Esophagus squamous epithelium (tissue), 5 donors: ENCODE measurements around the gene BIN1. TPM values are rescaled to one million over a fixed set of nuclear protein-coding genes. Genes with fewer than 3 reads are reported as not detected.

ENCODE experiments used
- DNase-seq: peaks from one replicate; lab custom pipeline; 2025; lab: John Stamatoyannopoulos, UW
- H3K27ac ChIP-seq, 4 donors: fragments of 200-600 bp; sonication (generic); one replicate each; pipeline ENCODE4 v1.5.1; 2016 to 2019; ENCODE audit warnings: mild to moderate bottlenecking in 1 of 4
- H3K27me3 ChIP-seq, 4 donors: fragments of 200-600 bp; sonication (generic); 1 replicate in 3 of 4; 2 replicates in 1 of 4; pipeline versions ENCODE4 v1.5.1 to v1.6.0; 2017 to 2021; ENCODE audit warnings: antibody characterized with exemption in 1 of 4
- H3K36me3 ChIP-seq, 3 donors: fragments of 200-600 bp; sonication (generic); one replicate each; pipeline ENCODE4 v1.5.1; 2016 to 2019
- H3K4me1 ChIP-seq, 3 donors: fragments of 200-600 bp; sonication (generic); one replicate each; pipeline ENCODE4 v1.5.1; 2017 to 2019
- H3K4me3 ChIP-seq, 4 donors: fragments of 200-600 bp; sonication (generic); 1 replicate in 3 of 4; 2 replicates in 1 of 4; pipeline ENCODE4 v1.5.1; 2016 to 2019; ENCODE audit warnings: mild to moderate bottlenecking in 2 of 4, moderate library complexity in 1 of 4
- H3K9me3 ChIP-seq, 3 donors: fragments of 200-600 bp; sonication (generic); one replicate each; pipeline ENCODE4 v1.5.1; 2016 to 2019
- CTCF ChIP-seq, 6 experiments: fragments of 450-650 bp in 4 of 6; fragments of 200-600 bp in 2 of 6; sonication (generic) in 2 of 6; IDR thresholded peaks; one replicate each; pipeline ENCODE4 v1.5.1; 2016 to 2019; ENCODE audit warnings: antibody characterized with exemption in 6 of 6, mild to moderate bottlenecking in 4 of 6, moderate library complexity in 4 of 6
- POLR2A ChIP-seq, 4 donors: fragments of 450-650 bp; IDR thresholded peaks; one replicate each; pipeline ENCODE4 v1.6.1; 2017; ENCODE audit warnings: antibody characterized with exemption in 4 of 4, mild to moderate bottlenecking in 4 of 4, moderate library complexity in 3 of 4
- WGBS, 2 donors: methylation state at CpG; one replicate each; pipeline ENCODE4 v1.1.5; 2018; 5-methylcytosine and 5-hydroxymethylcytosine counted together
- intact Hi-C: fragments of 100-400 bp; cut with DNase I; formaldehyde crosslinking; loops from one replicate; pipeline ENCODE4 v1.15.0; 2022
- total RNA-seq, 4 donors: library from RNA; depleted of rRNA; stranded (reverse); fragments of >200 nt; gene quantifications; one replicate each; pipeline ENCODE4 v1.1.0, GENCODE V29; 2016
- donor health status: DM: yes; HTN: yes; CAD: no.

Gene BIN1
- total RNA-seq, 4 donors from 2014 or later: 10.8 to 23.3 (median 15.5) TPM

GRCh38 chr2:127080938-127081755 is 25.8 kb downstream of the BIN1 start:
- H3K36me3 ChIP-seq: no peaks in the 10 kb centered on the region
- peak overlapping the region; percentile 62 to 92 (median 73) for H3K27ac ChIP-seq
- DNase-seq: no peak
- peaks cover 34 to 94% (median 49%) of the 10 kb centered on the region in 3 donors for H3K4me1 ChIP-seq
- no peaks in the 10 kb centered on the region for H3K27me3 ChIP-seq
- no peaks in the 10 kb centered on the region for H3K9me3 ChIP-seq
- WGBS, 2 donors: 58 to 89% methylated on average over 3 to 6 of the region's 24 CpGs
- peak overlapping the region in 3 of 4 donors; percentile 21 to 50 (median 37) for H3K4me3 ChIP-seq
- intact Hi-C loops: no loop called here
- no peak for TF ChIP-seq CTCF (IDR thresholded peaks at IDR 0.05)
- no peak for TF ChIP-seq POLR2A (IDR thresholded peaks at IDR 0.05)

- WGBS, 2 donors: 88 to 91% methylated on average over 5 to 6 of the region's 14 CpGs
- H3K27me3 ChIP-seq: no peaks in the 10 kb centered on the region
- TF ChIP-seq CTCF (IDR thresholded peaks at IDR 0.05): no peak
- no peak for TF ChIP-seq POLR2A (IDR thresholded peaks at IDR 0.05)
- H3K36me3 ChIP-seq: no peaks in the 10 kb centered on the region
- no peaks in the 10 kb centered on the region for H3K9me3 ChIP-seq
- peaks cover 26 to 86% (median 43%) of the 10 kb centered on the region in 3 donors for H3K4me1 ChIP-seq
- H3K4me3 ChIP-seq: peak overlapping the region in 2 of 4 donors; percentile 37 to 50
- intact Hi-C loops: no loop called here
- peak overlapping the region; percentile 62 to 92 (median 73) for H3K27ac ChIP-seq
- no peak for DNase-seq
Measured at GRCh38 chr2:127080226-127080937, 26.6 kb downstream of the BIN1 start.

GRCh38 chr2:127079358-127079920 is 27.5 kb downstream of the BIN1 start:
- no peak overlapping the region for H3K4me3 ChIP-seq
- no peaks in the 10 kb centered on the region for H3K27me3 ChIP-seq
- peaks cover 17 to 84% (median 34%) of the 10 kb centered on the region in 3 donors for H3K4me1 ChIP-seq
- no peak for TF ChIP-seq CTCF (IDR thresholded peaks at IDR 0.05)
- no peak for TF ChIP-seq POLR2A (IDR thresholded peaks at IDR 0.05)
- 92 to 96% methylated on average over 5 of the region's 6 CpGs for WGBS, 2 donors
- peak overlapping the region in 3 of 4 donors; percentile 57 to 76 (median 70) for H3K27ac ChIP-seq
- no peak for DNase-seq
- H3K36me3 ChIP-seq: no peaks in the 10 kb centered on the region
- intact Hi-C loops: no loop called here
- no peaks in the 10 kb centered on the region for H3K9me3 ChIP-seq

- H3K36me3 ChIP-seq: no peaks in the 10 kb centered on the region
- no peaks in the 10 kb centered on the region for H3K9me3 ChIP-seq
- TF ChIP-seq POLR2A (IDR thresholded peaks at IDR 0.05): no peak
- no peak for TF ChIP-seq CTCF (IDR thresholded peaks at IDR 0.05)
- no peak overlapping the region for H3K4me3 ChIP-seq
- H3K4me1 ChIP-seq: peaks cover 10 to 82% (median 29%) of the 10 kb centered on the region in 3 donors
- H3K27me3 ChIP-seq: no peaks in the 10 kb centered on the region
- WGBS, 2 donors: 83% methylated on average over 1 of the region's 5 CpGs
- H3K27ac ChIP-seq: peak overlapping the region in 2 of 4 donors; percentile 3 to 19
- intact Hi-C loops: no loop called here
- no peak for DNase-seq
Measured at GRCh38 chr2:127078666-127079270, 28.2 kb downstream of the BIN1 start.
